ENCODE measurements around the gene GKAP1.
"Not testable (repeated sequence)": the region's sequence is repeated elsewhere in the genome, so short reads cannot be mapped to it uniquely, and the experiment has no call there.

GKAP1 gene

GRCh38 chr9:83817356-83818278 is at the start of gene GKAP1:
TSS of gene GKAP1 (minus strand) at chr9:83817769. CDS start at chr9:83806517, 11,252 bp downstream.
- POLR2A ChIA-PET; CTCF ChIA-PET; H3K4me1 ChIP-seq (ENCODE audit: control insufficient read depth, insufficient read depth, low read length); H3K9me3 ChIP-seq (ENCODE audit: control insufficient read depth, insufficient read depth, low read depth, low read length): not testable (repeated sequence)
- Histone ChIP-seq H3K27ac (ENCODE audit: extremely low read depth, low read depth, low read length) (peak within 1 kb of the TSS; percentile 73; the same call in 1 of the 2 replicates), H3K36me3 (ENCODE audit: control insufficient read depth in 2 of 2, insufficient read depth in 1 of 2, low read length in 2 of 2) (peaks cover 4 to 17% of the 10 kb centered on the region in 2 experiments; a peak in 2 of 3 replicates), H3K4me3 (ENCODE audit: low read depth, low read length) (peak within 1 kb of the TSS; percentile 57)
- TF ChIP-seq KLF8 (tag by site-specific recombination; IDR thresholded peaks at IDR 0.05) (peak; percentile 26; the same call in 1 of the 2 replicates), ZNF629 (tag by site-specific recombination; IDR thresholded peaks at IDR 0.05) (peak; percentile 74), ZBTB48 (tag by site-specific recombination; IDR thresholded peaks at IDR 0.05) (peak; percentile 58), ZNF335 (tag by site-specific recombination; conservative IDR thresholded peaks at IDR 0.05) (peak; percentile 53), GLIS2 (tag by site-specific recombination; IDR thresholded peaks at IDR 0.05) (peak; percentile 65), ZNF692 (tag by site-specific recombination; IDR thresholded peaks at IDR 0.05) (0 out of 2 replicates have a peak, but pooled peaks have one; percentile 19), ZNF366 (tag by site-specific recombination; conservative IDR thresholded peaks at IDR 0.05) (peak; percentile 54), WT1 (tag by site-specific recombination; IDR thresholded peaks at IDR 0.05) (peak; percentile 28; the same call in 1 of the 2 replicates), GLIS1 (tag by site-specific recombination; IDR thresholded peaks at IDR 0.05) (0 out of 2 replicates have a peak, but pooled peaks have one; percentile 22), ZBTB26 (tag by site-specific recombination; optimal IDR thresholded peaks at IDR 0.05) (peak; percentile 43), PRDM10 (tag by site-specific recombination; IDR thresholded peaks at IDR 0.05) (peak; percentile 97), SP3 (tag by site-specific recombination; IDR thresholded peaks at IDR 0.05) (0 out of 2 replicates have a peak, but pooled peaks have one; percentile 18), SP7 (tag by site-specific recombination; IDR thresholded peaks at IDR 0.05) (0 out of 2 replicates have a peak, but pooled peaks have one; percentile 26), ZXDB (tag by site-specific recombination; IDR thresholded peaks at IDR 0.05) (0 out of 2 replicates have a peak, but pooled peaks have one; percentile 27), SCRT2 (tag by site-specific recombination; IDR thresholded peaks at IDR 0.05) (peak; percentile 81), ZNF501 (tag by site-specific recombination; IDR thresholded peaks at IDR 0.05) (0 out of 2 replicates have a peak, but pooled peaks have one; percentile 40), ZFHX2 (tag by site-specific recombination; conservative IDR thresholded peaks at IDR 0.05) (peak; percentile 22; the same call in 1 of the 2 replicates), ZBTB8A (tag by site-specific recombination; IDR thresholded peaks at IDR 0.05) (peak; percentile 25; the same call in 1 of the 2 replicates), ZNF76 (tag by site-specific recombination; IDR thresholded peaks at IDR 0.05; ENCODE audit: borderline replicate concordance, low read depth) (0 out of 2 replicates have a peak, but pooled peaks have one; percentile 19), ZBTB10 (tag by site-specific recombination; IDR thresholded peaks at IDR 0.05) (peak; percentile 46; the same call in 1 of the 2 replicates), SP2 (tag by site-specific recombination; IDR thresholded peaks at IDR 0.05) (0 out of 2 replicates have a peak, but pooled peaks have one; percentile 27)

- not testable (repeated sequence) for H3K4me3 ChIP-seq (ENCODE audit: low read depth, low read length)
Observed at GRCh38 chr9:83849895-83850294, 32.3 kb upstream of the GKAP1 start.

More at GRCh38 chr9:83849895-83850294, 32.3 kb upstream of the GKAP1 start:
- CTCF ChIA-PET; H3K9me3 ChIP-seq (ENCODE audit: control insufficient read depth, insufficient read depth, low read depth, low read length); H3K27ac ChIP-seq (ENCODE audit: extremely low read depth, low read depth, low read length); POLR2A ChIA-PET; H3K4me1 ChIP-seq (ENCODE audit: control insufficient read depth, insufficient read depth, low read length): not testable (repeated sequence)
- peaks cover 0 to 15% of the 10 kb centered on the region in 2 experiments; a peak in 1 of 3 replicates for H3K36me3 ChIP-seq (ENCODE audit: control insufficient read depth in 2 of 2, insufficient read depth in 1 of 2, low read length in 2 of 2)

Data from HEK293 (cell line).